Testis (tissue), 3 donors: Measurements from ENCODE around the gene SYT8. TPM values are rescaled to one million over a fixed set of nuclear protein-coding genes. Genes with fewer than 3 reads are reported as not detected.

Experiments used
- DNase-seq: peaks from one replicate; pipeline ENCODE4 v3.0.0-alpha.2; 2019
- H3K27ac ChIP-seq, 2 donors: fragments of 200-600 bp; sonication (generic); one replicate each; pipeline ENCODE4 v1.5.1; 2019
- H3K27me3 ChIP-seq: fragments of 200-600 bp; sonication (generic); one replicate; pipeline ENCODE4 v1.5.1; 2019
- H3K36me3 ChIP-seq: fragments of 200-600 bp; sonication (generic); one replicate; pipeline ENCODE4 v1.5.1; 2017; ENCODE audit warnings: low read depth; ENCODE audit errors: missing control alignments
- H3K4me1 ChIP-seq: fragments of 200-600 bp; sonication (generic); one replicate; pipeline ENCODE4 v1.5.1; 2019
- H3K4me3 ChIP-seq, 2 donors: fragments of 200-600 bp; sonication (generic); one replicate each; pipeline ENCODE4 v1.5.1; 2017 to 2019
- H3K9me3 ChIP-seq: fragments of 200-600 bp; sonication (generic); one replicate; pipeline ENCODE4 v1.5.1; 2017
- CTCF ChIP-seq, 3 experiments: fragments of 450-650 bp in 2 of 3; fragments of 200-600 bp in 1 of 3; sonication (generic) in 1 of 3; IDR thresholded peaks; one replicate each; pipeline ENCODE4 v1.5.1; 2016 to 2019; ENCODE audit warnings: antibody characterized with exemption in 3 of 3, mild to moderate bottlenecking in 2 of 3, moderate library complexity in 1 of 3
- POLR2A ChIP-seq: fragments of 450-650 bp; IDR thresholded peaks from one replicate; pipeline ENCODE4 v1.6.1; 2017; ENCODE audit warnings: antibody characterized with exemption, mild to moderate bottlenecking, moderate library complexity
- WGBS, 2 donors: methylation state at CpG; one replicate each; pipeline ENCODE4 v1.1.5; 2018; 5-methylcytosine and 5-hydroxymethylcytosine counted together
- intact Hi-C: fragments of 100-400 bp; cut with DNase I; formaldehyde crosslinking; loops from one replicate; pipeline ENCODE4 v1.15.1; 2023; ENCODE audit warnings: low total_unique reads
- polyA plus RNA-seq: library from polyadenylated mRNA; stranded (reverse); fragments of 350-450 nt; fragmentation: Illumina TruSeq; extraction: RNeasy Lipid Tissue Mini Kit (QIAGEN cat#74804); gene quantifications from one replicate; pipeline ENCODE4 v1.2.3, GENCODE V29; 2014; ENCODE audit warnings: low read depth, low replicate concordance; ENCODE audit not compliant: insufficient read depth
- total RNA-seq, 2 donors: library from RNA; depleted of rRNA; stranded (reverse); fragments of >200 nt; gene quantifications; one replicate each; pipeline ENCODE4 v1.2.3, GENCODE V29; 2016

Gene SYT8
- total and polyA plus RNA-seq, 3 donors from 2014 or later = 0.98 to 2.7 (median 1.7) TPM

- H3K27ac ChIP-seq = no peak within 1 kb of the TSS
- no peaks in the 10 kb centered on the region for H3K27me3 ChIP-seq
- intact Hi-C loops = no loop called here
- no peak for DNase-seq
- peaks cover 10% of the 10 kb centered on the region for H3K4me1 ChIP-seq
- TF ChIP-seq POLR2A (no peak), CTCF (IDR thresholded peaks at IDR 0.05) (no peak)
- H3K9me3 ChIP-seq = no peaks in the 10 kb centered on the region
- no peak within 1 kb of the TSS for H3K4me3 ChIP-seq
- WGBS, 2 donors = 88 to 97% methylated on average over 18 of the region's 18 CpGs
- H3K36me3 ChIP-seq = no peaks in the 10 kb centered on the region
Observed at GRCh38 chr11:1852877-1853276, 18.1 kb downstream of the SYT8 start, which contains the start of gene LSP1. LSP1 (plus strand) TSS chr11:1853084; CDS start chr11:1853145, 61 bp downstream.

GRCh38 chr11:1853376-1854131 is 18.8 kb downstream of the SYT8 start:
- H3K27me3 ChIP-seq = no peaks in the 10 kb centered on the region
- 89 to 93% methylated on average over 15 to 16 of the region's 19 CpGs for WGBS, 2 donors
- no peaks in the 10 kb centered on the region for H3K9me3 ChIP-seq
- no peak overlapping the region for H3K27ac ChIP-seq
- TF ChIP-seq CTCF (IDR thresholded peaks at IDR 0.05) = no peak
- no peak for TF ChIP-seq POLR2A
- DNase-seq = no peak
- H3K4me3 ChIP-seq = no peak overlapping the region
- intact Hi-C loops = no loop called here
- peaks cover 3% of the 10 kb centered on the region for H3K4me1 ChIP-seq
- no peaks in the 10 kb centered on the region for H3K36me3 ChIP-seq

- no peaks in the 10 kb centered on the region for H3K9me3 ChIP-seq
- intact Hi-C loops = no loop called here
- H3K36me3 ChIP-seq = no peaks in the 10 kb centered on the region
- TF ChIP-seq POLR2A (no peak), CTCF (IDR thresholded peaks at IDR 0.05) (no peak)
- H3K4me1 ChIP-seq = no peaks in the 10 kb centered on the region
- no peaks in the 10 kb centered on the region for H3K27me3 ChIP-seq
- DNase-seq = no peak
- WGBS, 2 donors = 72 to 89% methylated on average over 15 to 27 of the region's 27 CpGs
- no peak overlapping the region for H3K4me3 ChIP-seq
- no peak overlapping the region for H3K27ac ChIP-seq
Observed at GRCh38 chr11:1854132-1854948, 19.6 kb downstream of the SYT8 start.

- 91% methylated on average over 17 to 24 of the region's 26 CpGs for WGBS, 2 donors
- no peak overlapping the region for H3K27ac ChIP-seq
- no peak for TF ChIP-seq CTCF (IDR thresholded peaks at IDR 0.05)
- H3K9me3 ChIP-seq = no peaks in the 10 kb centered on the region
- DNase-seq = no peak
- no peak overlapping the region for H3K4me3 ChIP-seq
- H3K4me1 ChIP-seq = no peaks in the 10 kb centered on the region
- H3K36me3 ChIP-seq = no peaks in the 10 kb centered on the region
- intact Hi-C loops = no loop called here
- no peaks in the 10 kb centered on the region for H3K27me3 ChIP-seq
Observed at GRCh38 chr11:1854949-1855885, 20.4 kb downstream of the SYT8 start.
